Liver (tissue), 9 donors: ENCODE data around the gene CDH4. TPM values are rescaled to one million over a fixed set of nuclear protein-coding genes. Genes with fewer than 3 reads are reported as not detected.

Source experiments
- DNase-seq: peaks from one replicate; pipeline ENCODE4 v3.0.0-alpha.2; 2017; ENCODE audit warnings: low spot score
- H3K27ac ChIP-seq, 2 donors: one replicate each; pipeline ENCODE4 v1.7.0; 2013; ENCODE audit warnings: inconsistent platforms in 2 of 2, low read length in 2 of 2, control low read depth in 1 of 2, low read depth in 1 of 2, mild to moderate bottlenecking in 1 of 2
- H3K27me3 ChIP-seq, 4 donors: one replicate each; pipeline versions ENCODE4 v1.6.1 to v1.7.0; 2013; ENCODE audit warnings: low read length in 3 of 4, inconsistent platforms in 1 of 4, mild to moderate bottlenecking in 1 of 4, moderate library complexity in 1 of 4; ENCODE audit not compliant: control insufficient read depth in 4 of 4, insufficient read depth in 4 of 4
- H3K36me3 ChIP-seq, 4 donors: one replicate each; pipeline versions ENCODE4 v1.6.1 to v1.7.0; 2013; ENCODE audit warnings: low read length in 3 of 4, mild to moderate bottlenecking in 3 of 4, low read depth in 1 of 4, moderate library complexity in 1 of 4; ENCODE audit not compliant: control insufficient read depth in 4 of 4, insufficient read depth in 3 of 4
- H3K4me1 ChIP-seq, 4 donors: one replicate each; pipeline versions ENCODE4 v1.6.1 to v1.7.0; 2013; ENCODE audit warnings: low read length in 3 of 4, mild to moderate bottlenecking in 3 of 4, moderate library complexity in 1 of 4; ENCODE audit not compliant: control insufficient read depth in 4 of 4, insufficient read depth in 4 of 4
- H3K4me3 ChIP-seq, 3 donors: one replicate each; pipeline versions ENCODE4 v1.6.1 to v1.7.0; 2013; ENCODE audit warnings: low read length in 3 of 3, control low read depth in 1 of 3, low read depth in 1 of 3, mild to moderate bottlenecking in 1 of 3
- H3K9ac ChIP-seq, 2 donors: one replicate each; pipeline ENCODE4 v1.7.0; 2013; ENCODE audit warnings: low read length in 2 of 2, mild to moderate bottlenecking in 2 of 2, moderate library complexity in 2 of 2, control low read depth in 1 of 2, low read depth in 1 of 2
- H3K9me3 ChIP-seq, 4 donors: one replicate each; pipeline versions ENCODE4 v1.6.1 to v1.7.0; 2013; ENCODE audit warnings: low read length in 3 of 4; ENCODE audit not compliant: control insufficient read depth in 4 of 4
- ATF3 ChIP-seq: IDR thresholded peaks from 2 replicates; pipeline ENCODE4 v1.6.1; 2016; ENCODE audit warnings: antibody characterized with exemption
- CTCF ChIP-seq: fragments of 150-350 bp; IDR thresholded peaks from 2 replicates; pipeline ENCODE4 v1.5.1; 2017; ENCODE audit warnings: improper control_type of control experiment, low read depth, low read length; ENCODE audit not compliant: missing input control
- EGR1 ChIP-seq, 2 donors: IDR thresholded peaks; 2 replicates each; pipeline ENCODE4 v1.6.1; 2016 to 2018; ENCODE audit warnings: antibody characterized with exemption in 2 of 2, low read depth in 2 of 2
- FOXA2 ChIP-seq: IDR thresholded peaks from 2 replicates; pipeline ENCODE4 v1.6.1; 2016; ENCODE audit warnings: antibody characterized with exemption
- GABPA ChIP-seq, 2 donors: IDR thresholded peaks in 1 of 2; conservative IDR thresholded peaks in 1 of 2; 2 replicates each; pipeline ENCODE4 v1.6.1; 2016; ENCODE audit warnings: antibody characterized with exemption in 2 of 2, mild to moderate bottlenecking in 1 of 2, moderate library complexity in 1 of 2
- HNF4A ChIP-seq, 2 donors: conservative IDR thresholded peaks; 2 replicates each; pipeline ENCODE4 v1.6.1; 2016; ENCODE audit warnings: antibody characterized with exemption in 2 of 2, mild to moderate bottlenecking in 2 of 2
- HNF4G ChIP-seq: IDR thresholded peaks from 2 replicates; pipeline ENCODE4 v1.6.1; 2016; ENCODE audit warnings: antibody characterized with exemption
- JUND ChIP-seq, 2 donors: IDR thresholded peaks; 2 replicates each; pipeline ENCODE4 v1.6.1; 2016; ENCODE audit warnings: antibody characterized with exemption in 2 of 2
- MAX ChIP-seq: IDR thresholded peaks from 2 replicates; pipeline ENCODE4 v1.6.1; 2016; ENCODE audit warnings: antibody characterized with exemption
- NR2F2 ChIP-seq: IDR thresholded peaks from 2 replicates; pipeline ENCODE4 v1.6.1; 2016; ENCODE audit warnings: antibody characterized with exemption
- RAD21 ChIP-seq, 2 donors: IDR thresholded peaks; 2 replicates each; pipeline ENCODE4 v1.6.1; 2016; ENCODE audit warnings: antibody characterized with exemption in 2 of 2, mild to moderate bottlenecking in 2 of 2
- REST ChIP-seq: IDR thresholded peaks from 2 replicates; pipeline ENCODE4 v1.6.1; 2016; ENCODE audit warnings: antibody characterized with exemption, mild to moderate bottlenecking
- RXRA ChIP-seq, 2 donors: IDR thresholded peaks; 2 replicates each; pipeline ENCODE4 v1.6.1; 2017 to 2018; ENCODE audit warnings: antibody characterized with exemption in 2 of 2, mild to moderate bottlenecking in 1 of 2
- SP1 ChIP-seq: IDR thresholded peaks from 2 replicates; pipeline ENCODE4 v1.6.1; 2018; ENCODE audit warnings: antibody characterized with exemption, mild to moderate bottlenecking
- TAF1 ChIP-seq: conservative IDR thresholded peaks from 2 replicates; pipeline ENCODE4 v1.6.1; 2016; ENCODE audit warnings: antibody characterized with exemption, mild to moderate bottlenecking
- YY1 ChIP-seq: IDR thresholded peaks from 2 replicates; pipeline ENCODE4 v1.6.1; 2016; ENCODE audit warnings: antibody characterized with exemption, mild to moderate bottlenecking
- WGBS: extraction: QIAGEN DNeasy Blood & Tissue Kit; methylation state at CpG from one replicate; pipeline ENCODE4 v1.1.7; 2013; 5-methylcytosine and 5-hydroxymethylcytosine counted together
- polyA plus RNA-seq, 2 donors: library from polyadenylated mRNA; stranded (reverse) in 1 of 2; unstranded in 1 of 2; fragments of 200-250 nt in 1 of 2; fragments of >200 nt in 1 of 2; fragmentation: Nextera tagmentation in 1 of 2; extraction: Ambion mirVana in 1 of 2; gene quantifications; one replicate each; pipeline versions ENCODE4 v1.2.1 to v1.2.3, GENCODE V29; 2013 to 2015
- total RNA-seq, 2 donors: library from RNA; depleted of rRNA; stranded (reverse); fragments of >200 nt; gene quantifications; one replicate each; pipeline ENCODE4 v1.2.3, GENCODE V29; 2014
- donor health status: healthy.
- donor health status: healthy.
- donor health status: healthy.
- donor health status: healthy.
- donor health status: healthy.

Gene CDH4
- total and polyA plus RNA-seq, 4 donors: 0.03 to 0.25 (median 0.19) TPM; not detected in 1

GRCh38 chr20:61442718-61443117 lies 190.7 kb downstream of the CDH4 start (continued):
- no peak for TF ChIP-seq CTCF
- no peak for TF ChIP-seq EGR1 (IDR thresholded peaks at IDR 0.05; ENCODE audit: low read depth in 2 of 2)
- TF ChIP-seq YY1: no peak
- no peak for TF ChIP-seq HNF4A (conservative IDR thresholded peaks at IDR 0.05)
- TF ChIP-seq GABPA (IDR thresholded peaks at IDR 0.05 in 1 of 2, conservative IDR thresholded peaks at IDR 0.05 in 1 of 2): no peak
- TF ChIP-seq ATF3: no peak
- TF ChIP-seq SP1: no peak

GRCh38 chr20:61443443-61444126 lies 191.5 kb downstream of the CDH4 start:
- TF ChIP-seq RXRA (IDR thresholded peaks at IDR 0.05): no peak
- TF ChIP-seq TAF1: no peak
- TF ChIP-seq SP1: no peak
- no peak for TF ChIP-seq REST
- no peak for TF ChIP-seq FOXA2
- TF ChIP-seq GABPA (IDR thresholded peaks at IDR 0.05 in 1 of 2, conservative IDR thresholded peaks at IDR 0.05 in 1 of 2): no peak
- no peak for TF ChIP-seq JUND (IDR thresholded peaks at IDR 0.05)
- TF ChIP-seq EGR1 (IDR thresholded peaks at IDR 0.05; ENCODE audit: low read depth in 2 of 2): no peak
- no peak for TF ChIP-seq NR2F2
- TF ChIP-seq MAX: no peak
- Histone ChIP-seq H3K9ac (no peak overlapping the region), H3K4me1 (no peaks in the 10 kb centered on the region), H3K36me3 (no peaks in the 10 kb centered on the region), H3K27ac (no peak overlapping the region), H3K4me3 (no peak overlapping the region), H3K9me3 (no peaks in the 10 kb centered on the region), H3K27me3 (peaks cover 0 to under 1% (median 0%) of the 10 kb centered on the region in 4 donors)
- WGBS: 74% methylated on average over 12 of the region's 12 CpGs
- DNase-seq: no peak

GRCh38 chr20:61444637-61445036 lies 192.6 kb downstream of the CDH4 start:
- no peak overlapping the region for H3K9ac ChIP-seq
- DNase-seq: no peak
- H3K36me3 ChIP-seq: no peaks in the 10 kb centered on the region
- H3K9me3 ChIP-seq: no peaks in the 10 kb centered on the region
- 86% methylated on average over 5 of the region's 5 CpGs for WGBS
- H3K27ac ChIP-seq: no peak overlapping the region
- peaks cover 0 to 7% (median 2%) of the 10 kb centered on the region in 4 donors for H3K27me3 ChIP-seq
- H3K4me3 ChIP-seq: no peak overlapping the region
- H3K4me1 ChIP-seq: no peaks in the 10 kb centered on the region
- TF ChIP-seq ATF3 (no peak), REST (no peak), CTCF (no peak), RAD21 (IDR thresholded peaks at IDR 0.05) (no peak), EGR1 (IDR thresholded peaks at IDR 0.05; ENCODE audit: low read depth in 2 of 2) (no peak), YY1 (no peak), GABPA (IDR thresholded peaks at IDR 0.05 in 1 of 2, conservative IDR thresholded peaks at IDR 0.05 in 1 of 2) (no peak), HNF4G (no peak), RXRA (IDR thresholded peaks at IDR 0.05) (no peak), FOXA2 (no peak), HNF4A (conservative IDR thresholded peaks at IDR 0.05) (no peak)
